Activated T-helper 1 cell treated with Interleukin-2 at 50 U/mL for 16 hours (primary cell): Measurements from ENCODE around the gene TRIO.

Experiments used
- DNase-seq: peaks from one replicate; pipeline ENCODE4 v3.0.0-alpha.2; 2020; ENCODE audit warnings: low read depth

TRIO gene

DNA sequence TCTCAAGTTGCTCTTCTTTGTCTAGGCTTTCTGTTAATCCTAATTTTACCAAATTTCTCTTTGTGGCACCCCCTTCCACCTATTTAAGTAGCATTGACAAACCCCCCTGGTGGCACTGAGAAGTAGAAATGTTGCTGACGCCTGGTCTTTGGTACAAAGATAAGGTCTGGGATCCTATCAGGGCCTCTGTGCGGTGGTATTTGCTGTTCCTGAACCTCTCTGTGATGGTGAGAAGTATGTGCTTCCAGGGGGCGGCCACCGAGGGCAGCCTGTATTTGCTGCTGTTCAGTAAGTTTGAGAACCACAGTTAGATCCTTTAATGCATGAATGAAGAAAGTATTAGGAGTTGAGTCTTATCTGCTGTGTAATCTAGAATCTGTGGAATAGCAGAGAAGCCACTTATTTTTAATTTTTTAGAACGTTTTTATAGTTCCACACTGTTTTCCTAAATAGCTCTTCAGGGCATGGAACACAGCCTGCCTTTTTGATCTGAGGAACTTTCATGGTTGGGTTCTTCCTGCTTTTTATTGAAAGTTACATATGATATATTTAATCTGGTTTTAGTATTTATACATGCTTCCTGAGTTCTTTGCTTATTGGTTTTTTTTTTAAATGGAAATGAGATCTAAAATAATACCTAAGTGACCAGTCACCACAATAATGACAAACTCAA is 124.2 kb downstream of the TRIO start:
- no peak for DNase-seq

DNA sequence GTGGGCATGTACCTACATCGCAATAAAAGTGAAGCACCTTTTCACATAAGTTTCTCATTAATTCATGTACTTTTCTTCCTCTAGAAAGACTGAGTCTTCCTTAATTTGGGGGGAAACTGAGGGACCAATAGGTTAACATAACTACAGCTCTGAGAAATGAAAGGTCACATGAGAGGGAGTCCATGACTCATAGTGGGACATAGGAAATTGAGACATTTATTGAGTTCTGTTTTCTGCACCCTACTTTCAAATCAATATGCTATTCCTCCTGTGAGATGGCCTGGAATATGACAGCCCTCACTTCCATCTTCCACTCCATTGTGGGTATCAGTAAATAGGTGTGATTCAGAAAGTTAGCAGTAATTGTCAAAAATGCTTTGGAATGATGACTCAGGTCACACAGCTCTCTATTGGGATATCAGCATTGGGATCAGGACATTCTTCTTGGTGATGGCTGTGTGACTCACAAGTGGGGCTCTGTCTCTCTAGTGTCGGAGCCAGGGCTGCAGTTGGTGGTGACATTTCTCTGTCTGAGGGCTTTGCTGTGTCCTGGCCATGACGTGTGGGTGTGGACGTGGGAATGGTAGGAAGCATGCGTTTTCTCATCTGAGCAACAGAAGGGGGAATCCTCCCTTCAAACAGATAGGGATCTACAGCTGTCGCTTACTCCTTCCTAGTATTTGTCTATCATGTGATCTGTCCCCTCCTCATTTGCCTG is 125.0 kb downstream of the TRIO start:
- DNase-seq, result no peak

DNA sequence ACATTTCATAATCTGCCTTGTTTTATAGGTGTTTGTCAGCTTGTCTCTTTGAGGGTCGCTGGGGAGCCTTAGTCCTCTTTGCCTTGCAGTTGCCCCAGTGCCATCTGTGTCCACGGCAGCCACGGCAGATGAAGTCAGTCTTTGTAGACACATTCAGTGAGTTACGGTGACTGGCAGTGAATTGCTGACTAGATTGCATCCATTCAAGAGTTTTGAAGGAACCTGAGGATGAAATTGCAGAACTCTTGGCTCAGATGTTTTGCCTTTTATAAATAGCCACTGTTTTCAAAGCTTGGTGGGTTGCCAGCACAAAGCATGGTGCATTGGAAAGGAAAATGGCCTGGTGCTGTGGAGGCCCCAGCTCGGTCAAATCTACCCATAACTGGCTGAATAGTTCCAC is 125.6 kb downstream of the TRIO start:
- DNase-seq, result no peak

DNA sequence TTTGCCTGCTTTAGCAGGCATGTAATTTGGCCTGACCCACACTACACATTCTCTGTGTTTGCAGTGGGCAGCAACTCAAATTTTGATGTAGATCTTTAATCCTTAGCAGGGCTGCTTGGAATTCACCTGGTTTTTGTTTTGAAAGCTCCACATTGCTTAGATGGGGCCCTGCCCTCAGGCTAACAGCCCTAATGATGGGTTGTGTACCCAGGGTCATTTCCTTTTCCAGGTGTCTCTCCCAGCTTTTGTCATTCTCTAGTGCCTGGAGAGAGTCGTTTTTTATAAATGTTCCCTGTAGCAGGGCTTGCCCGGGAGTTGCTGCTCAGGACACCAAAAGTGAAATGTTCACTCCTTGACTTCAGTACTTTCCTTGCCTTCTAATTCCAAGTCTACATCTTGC is 126.3 kb downstream of the TRIO start:
- no peak for DNase-seq

DNA sequence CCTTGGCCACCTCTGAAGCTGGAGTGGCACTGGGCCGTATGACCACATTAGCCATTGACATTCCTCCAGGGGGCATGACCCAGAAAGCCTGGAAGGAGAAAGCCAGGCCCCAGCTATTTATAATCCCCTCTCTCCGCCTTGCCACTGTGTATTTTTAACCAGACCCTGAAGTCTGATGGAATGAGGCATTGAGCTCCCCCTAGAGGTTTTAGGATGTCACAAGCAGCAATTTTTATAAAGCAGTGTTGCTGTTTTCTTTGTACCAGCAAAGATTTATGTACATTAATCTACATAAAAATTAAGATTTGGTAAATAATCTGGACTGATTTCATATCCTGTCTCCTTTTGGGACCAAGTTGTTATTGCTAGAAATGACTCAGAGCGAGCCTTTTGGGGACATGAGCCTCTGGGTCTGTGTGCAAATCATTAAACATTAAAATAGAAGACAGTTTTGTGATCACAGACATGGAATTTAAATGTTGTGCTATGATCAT is 127.1 kb downstream of the TRIO start:
- DNase-seq, result no peak

DNA sequence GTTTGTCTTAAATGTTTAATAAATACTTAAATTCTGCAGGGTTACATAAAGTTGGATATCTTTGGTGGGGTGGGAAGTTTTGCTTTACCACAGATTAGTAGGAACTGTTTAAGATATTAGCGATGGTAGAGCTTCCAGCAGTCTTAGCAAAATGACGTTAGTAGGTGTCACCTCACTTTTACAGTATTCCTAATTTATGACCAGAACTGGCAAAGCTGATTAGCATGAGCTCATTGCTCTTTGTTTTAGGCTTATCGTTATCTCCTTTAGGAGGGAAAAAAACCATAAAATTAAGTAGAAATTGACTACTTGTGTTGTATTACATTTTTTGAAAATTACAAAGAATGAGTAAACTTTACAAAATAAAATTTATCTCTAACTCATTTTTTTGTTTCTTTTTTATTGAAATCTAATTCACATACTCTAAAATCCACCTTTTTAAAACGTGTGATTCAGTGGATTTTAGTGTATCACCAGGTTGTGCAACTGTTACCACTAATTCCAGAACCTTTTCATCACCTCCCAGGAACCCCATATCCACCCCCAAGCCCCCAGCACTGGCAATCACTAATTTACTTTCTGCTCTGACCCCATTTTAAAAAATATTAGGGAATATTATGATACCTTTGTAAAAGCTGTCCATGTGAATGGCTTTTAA is 129.5 kb downstream of the TRIO start:
- no peak for DNase-seq

DNA sequence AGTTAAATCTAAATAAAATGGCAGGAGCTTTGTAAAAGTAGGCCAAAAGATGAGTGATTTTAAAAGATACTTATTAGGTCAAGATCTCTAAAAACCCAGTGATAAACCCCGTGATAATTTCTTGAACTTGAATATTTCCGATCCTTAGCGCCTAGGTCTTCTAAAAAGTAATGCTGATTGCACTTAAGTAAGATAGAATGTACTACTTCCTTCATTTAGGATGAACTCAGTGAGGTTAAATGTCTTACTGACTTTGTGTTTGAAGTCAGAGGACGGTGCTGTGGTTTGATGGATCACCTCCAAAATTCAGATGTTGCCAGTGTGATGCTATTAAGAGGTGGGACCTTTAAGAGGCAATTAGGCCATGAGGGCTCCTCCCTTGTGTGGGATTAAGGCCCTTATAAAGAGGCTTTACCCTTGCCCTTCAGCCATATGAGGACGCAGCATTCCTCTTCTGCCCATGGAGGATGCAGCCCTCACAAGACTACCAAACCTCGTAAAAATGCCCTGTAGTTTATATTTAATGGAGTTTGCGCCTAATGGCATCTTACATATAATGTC is 130.1 kb downstream of the TRIO start:
- DNase-seq, result no peak

DNA sequence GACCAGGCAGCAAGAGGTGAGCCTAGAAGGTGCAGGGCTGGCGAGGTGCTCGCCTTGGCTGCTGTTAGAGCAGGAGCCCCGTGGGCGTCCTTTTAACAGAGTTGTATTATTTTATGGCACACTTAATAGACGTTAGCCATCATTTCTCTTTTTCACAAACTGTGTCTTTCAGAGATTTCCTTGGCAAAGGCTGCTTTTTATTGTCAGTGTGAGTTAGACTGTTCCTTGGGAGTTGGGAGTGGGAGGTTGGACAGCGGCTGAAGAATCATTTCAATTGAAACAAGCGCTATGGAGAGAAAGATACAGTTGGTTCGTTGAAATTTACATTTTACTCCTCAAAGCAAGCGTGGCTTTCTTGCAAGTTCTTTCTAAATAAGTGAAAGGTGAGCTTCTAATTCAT is 133.2 kb downstream of the TRIO start:
- no peak for DNase-seq

DNA sequence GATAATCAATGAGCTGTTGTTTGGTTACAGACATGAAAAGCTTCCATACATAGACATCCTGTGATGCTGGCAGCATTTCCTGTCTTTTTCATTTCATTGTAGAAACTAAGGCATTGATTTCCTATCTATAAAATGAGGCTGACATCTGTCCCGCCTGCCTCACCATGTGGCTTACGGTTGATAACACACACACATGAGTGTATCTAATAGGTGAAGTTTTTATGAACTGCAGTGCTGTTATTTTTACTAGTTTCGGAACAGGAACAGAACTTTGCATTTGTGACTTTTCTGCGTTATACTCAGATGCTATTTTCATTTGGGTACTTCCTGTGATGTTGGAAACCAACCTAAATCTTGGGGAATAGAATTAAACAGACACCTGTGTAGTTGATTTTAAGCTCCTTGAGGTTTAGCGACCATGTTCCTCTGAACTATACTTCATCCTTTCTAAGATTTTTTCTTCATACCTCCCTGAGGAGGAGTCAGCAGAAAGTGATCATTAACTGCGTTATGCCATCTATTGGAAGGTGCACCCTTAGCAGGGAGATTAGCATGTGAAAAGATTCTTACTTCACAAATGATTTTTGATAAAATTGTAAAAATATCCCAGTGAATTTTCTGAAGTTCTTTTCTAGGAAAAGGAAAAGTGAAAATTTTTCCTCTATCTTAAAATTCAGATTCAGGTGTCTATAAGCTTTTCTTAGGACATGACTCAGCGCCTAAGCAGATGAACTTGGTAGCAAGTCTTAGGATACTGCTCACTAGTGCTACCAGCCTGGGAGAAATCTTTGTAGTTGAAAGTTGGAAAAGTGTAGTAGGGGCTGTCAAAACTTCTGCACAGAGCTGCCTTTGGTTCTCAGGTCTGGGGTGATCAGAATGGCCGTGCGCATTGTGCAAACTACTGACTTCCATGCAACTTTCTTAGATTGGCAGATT is 134.5 kb downstream of the TRIO start:
- no peak for DNase-seq

DNA sequence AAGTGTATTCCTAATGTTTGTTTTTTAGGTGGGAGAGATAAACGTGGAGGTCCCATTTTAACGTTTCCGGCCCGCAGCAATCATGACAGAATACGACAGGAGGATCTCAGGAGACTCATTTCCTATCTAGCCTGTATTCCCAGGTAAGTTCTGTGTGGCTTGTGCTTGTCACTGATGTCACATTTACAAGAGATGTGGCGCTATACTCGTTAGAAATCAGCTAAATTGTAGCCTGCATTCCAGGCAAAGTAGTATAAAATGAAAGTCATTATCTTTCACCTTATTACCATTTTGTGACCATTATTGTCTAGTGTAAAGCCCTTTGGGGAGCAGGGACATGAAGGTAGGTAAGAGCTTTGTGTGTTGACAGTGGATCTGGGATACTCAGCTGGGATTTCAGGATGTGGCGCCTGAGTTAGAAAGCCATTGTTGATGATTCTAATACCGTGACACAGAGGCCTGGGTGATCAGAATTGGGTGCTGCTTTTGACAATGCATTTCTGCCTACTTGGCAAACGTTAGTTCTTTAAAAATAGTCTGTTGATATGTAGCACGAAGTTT is 137.2 kb downstream of the TRIO start:
- no peak for DNase-seq

DNA sequence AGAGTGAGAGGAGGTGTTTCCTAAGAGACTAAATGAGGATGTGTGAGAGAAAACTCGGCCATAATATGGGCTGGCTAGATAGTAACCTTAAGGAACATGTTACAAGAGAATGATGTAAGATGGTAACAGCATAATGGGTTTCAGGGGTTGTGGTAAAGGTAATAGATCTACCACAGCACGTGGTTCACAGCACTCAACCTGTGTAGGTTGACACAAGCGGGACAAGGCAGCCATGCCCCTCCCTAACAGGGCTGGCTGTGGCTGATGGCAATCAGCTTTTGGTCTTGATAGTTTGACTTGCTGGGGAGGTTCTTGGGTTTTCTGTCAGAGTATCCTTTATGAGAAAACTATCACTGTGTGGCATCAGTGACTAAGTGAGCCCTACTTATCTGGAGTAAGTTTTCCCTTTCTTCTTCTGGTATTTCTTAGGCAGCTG is 138.6 kb downstream of the TRIO start:
- no peak for DNase-seq

DNA sequence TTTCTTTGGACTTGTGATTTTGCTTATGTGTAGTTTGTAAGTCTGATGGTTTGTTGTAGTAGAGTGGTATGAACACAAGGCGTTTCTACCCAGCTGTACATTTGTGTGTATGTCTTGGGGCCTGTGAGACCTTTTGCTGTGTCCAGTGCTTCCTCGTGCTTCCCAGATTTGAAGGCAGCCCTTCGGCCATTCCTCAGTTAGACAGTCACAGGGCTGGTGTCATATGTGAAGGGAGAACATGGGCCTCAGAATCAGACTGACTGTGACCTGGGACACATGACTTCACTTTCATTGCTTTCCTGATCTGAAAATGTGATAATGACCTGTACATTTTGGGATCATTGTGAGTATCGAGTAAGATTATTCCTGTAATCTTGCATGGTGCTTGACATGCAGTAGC is 140.0 kb downstream of the TRIO start:
- no peak for DNase-seq

DNA sequence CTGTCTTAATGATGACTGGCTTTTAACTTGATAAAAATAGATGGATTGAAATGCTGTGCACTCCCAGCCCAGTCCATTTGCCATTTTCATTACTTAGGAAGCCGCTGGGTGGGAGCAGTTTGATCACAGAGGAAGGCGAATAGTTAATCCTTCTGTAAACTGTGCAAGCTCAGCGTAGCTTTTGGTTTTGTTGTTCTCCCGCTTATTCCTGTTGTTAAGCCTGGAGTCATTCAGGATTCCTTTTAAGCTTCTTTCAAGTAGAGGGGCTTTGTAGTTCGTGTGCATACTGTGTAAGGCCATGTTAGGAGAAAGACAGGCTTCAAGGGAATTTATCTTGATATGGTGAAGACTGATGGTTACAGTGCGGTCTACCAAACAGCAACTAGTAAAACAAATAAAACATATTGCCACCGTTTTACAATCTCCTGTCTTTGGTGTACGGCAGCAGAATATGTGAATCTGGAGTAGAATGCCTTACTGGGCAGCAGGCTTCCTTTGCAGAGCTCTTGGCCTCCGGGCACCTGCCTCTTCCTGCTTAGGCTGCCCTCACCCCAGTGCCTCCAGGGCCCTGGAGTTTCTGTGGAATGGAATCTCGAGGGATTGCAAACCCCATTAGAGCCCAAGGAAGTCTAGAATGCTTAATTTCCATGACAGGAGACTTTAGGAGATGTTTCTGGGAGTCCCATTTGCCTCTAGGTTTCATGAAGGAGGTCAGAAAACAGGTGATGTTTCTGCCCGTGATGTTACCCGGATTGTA is 141.4 kb downstream of the TRIO start:
- DNase-seq, result no peak

DNA sequence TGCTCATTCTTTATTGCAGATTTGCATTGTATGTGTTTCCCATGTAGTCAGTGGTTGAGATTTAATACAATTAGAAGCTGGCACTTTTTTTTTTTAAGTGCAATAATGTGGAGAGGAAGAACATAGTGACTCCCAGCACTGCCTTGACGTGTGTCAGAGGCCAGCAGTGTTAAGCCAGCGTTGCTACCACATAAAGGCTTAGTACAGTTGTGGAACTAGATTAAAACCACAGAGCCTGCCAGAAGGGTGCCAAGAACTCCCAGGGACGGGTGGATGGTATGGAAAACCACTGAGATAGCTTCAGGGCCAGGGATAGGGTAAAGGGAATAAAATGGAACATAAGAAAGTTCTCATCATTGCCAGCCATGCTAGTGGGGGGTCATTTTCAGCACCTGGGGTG is 142.9 kb downstream of the TRIO start:
- DNase-seq, result no peak

DNA sequence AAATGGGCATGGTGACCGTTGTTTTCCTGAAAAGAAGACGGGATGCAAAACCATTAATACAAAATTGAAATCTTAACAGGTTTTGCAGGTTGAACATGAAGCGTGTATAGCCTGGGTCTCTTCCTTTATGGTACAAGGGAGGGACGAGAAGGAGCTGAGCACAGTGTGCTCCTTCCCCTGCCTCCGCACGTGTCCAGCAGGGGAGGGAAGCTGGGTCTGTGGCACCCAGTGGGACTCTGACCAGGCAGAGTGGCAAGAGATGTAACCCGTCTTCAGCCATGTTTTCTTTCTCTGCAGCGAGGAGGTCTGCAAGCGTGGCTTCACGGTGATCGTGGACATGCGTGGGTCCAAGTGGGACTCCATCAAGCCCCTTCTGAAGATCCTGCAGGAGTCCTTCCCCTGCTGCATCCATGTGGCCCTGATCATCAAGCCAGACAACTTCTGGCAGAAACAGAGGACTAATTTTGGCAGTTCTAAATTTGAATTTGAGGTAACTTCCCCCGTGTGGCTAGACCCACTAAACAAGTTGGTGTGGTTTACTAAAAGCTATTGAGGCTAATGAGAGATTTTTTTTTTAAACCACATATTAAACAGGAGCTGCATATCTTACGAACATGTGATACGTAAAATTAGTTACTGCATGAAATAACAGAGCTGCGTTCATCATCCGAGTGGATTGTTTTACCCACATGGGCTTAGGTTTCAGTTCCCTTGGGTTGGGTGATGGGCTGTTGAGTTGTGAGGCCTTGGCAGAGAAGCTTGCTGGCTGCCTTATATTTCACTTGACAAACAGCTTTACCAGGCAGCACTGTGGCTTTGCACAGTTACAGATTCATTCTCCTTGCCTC is 143.7 kb downstream of the TRIO start:
- DNase-seq, result no peak

DNA sequence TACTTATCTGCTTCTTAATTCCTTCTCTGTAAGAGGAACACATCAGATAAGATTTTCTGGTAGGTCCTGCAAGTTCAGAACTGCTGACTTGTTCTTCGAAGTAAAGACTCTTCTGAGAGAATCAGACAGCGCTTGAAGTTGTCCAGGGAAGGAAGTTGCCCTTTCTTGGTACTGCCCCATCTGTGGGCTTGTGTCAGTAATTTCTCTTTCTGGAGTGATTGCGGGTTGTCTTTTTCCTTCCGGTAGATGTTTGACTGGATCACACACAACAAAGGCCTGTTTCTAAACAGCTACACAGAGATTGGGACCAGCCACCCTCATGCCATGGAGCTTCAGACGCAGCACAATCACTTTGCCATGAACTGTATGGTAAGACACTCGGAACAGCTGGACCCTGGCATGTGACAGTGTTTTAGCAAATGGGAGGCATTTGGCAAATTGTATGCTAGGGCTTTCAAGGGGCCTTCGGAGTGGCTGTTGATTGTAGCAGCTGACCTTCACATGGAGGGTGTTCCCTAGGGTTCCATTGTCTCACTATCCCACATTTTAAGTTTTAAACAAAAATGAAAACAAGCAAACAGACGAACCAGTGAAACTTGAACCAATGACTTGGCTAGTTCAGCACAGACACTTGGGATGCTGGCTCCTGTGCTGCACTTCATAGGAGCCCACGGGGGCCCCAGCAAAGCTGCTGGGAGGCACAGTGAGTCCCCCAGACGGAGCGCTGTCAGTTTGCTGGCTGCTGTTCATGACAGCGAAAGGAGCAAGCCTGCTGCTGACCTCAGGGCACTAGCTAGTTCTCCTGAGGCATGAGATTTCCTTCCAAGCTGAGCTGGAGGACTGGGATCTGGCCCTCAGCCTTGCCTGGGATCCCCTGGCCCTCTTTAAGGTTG is 149.9 kb downstream of the TRIO start:
- no peak for DNase-seq

DNA sequence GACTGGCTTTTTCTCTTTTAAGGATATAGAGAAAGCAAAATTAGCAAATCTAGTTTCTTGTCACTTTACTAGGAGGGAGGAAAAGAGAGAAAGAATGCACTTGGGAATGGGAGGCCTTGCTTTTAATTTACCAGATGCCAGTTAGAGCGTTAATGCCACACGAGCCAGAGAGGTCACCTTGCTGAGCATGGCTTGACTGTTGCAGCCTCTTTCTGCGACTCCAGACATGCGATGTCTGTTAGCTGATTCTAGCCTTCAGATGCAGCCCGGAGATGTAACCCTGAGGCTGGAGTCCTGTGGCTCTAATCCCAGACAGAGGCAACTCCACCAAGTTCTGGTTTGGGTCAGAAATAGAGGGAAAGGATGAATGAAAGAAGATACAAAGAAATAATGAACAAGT is 152.5 kb downstream of the TRIO start:
- DNase-seq, result no peak

DNA sequence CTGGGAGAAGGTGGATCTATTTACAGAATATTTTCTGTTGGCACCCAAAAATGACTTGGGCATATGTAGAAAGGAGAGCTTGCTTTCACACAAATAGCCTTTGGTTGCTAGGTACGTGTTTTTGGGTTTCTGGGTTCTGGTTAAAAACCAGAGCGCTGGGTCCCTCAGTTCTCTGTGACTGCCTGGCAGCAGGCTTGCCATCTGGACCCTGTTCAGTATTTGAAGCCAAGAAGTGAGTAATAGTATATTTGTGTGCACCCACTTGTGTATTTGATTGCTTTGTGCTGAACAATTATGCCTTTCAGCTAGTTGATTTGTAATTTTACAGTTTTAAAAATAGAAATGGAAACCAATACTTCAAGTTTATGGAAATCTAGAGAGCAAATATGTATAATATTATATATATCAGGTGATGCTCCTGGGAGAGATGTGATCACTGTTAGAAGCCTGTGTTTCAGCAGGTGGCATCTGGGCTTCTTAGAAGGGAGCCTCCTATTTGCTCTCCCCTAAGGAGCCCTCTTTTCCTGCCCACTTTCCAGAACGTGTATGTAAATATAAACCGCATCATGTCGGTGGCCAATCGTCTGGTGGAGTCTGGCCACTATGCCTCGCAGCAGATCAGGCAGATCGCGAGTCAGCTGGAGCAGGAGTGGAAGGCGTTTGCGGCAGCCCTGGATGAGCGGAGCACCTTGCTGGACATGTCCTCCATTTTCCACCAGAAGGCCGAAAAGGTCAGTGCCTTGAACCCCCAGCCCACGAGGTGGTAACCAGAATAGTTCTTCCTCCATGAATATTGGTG is 153.6 kb downstream of the TRIO start:
- no peak for DNase-seq
